ENCODE measurements around the gene XCR1.

GRCh38 chr3:45992133-45992729, 35.1 kb downstream of the XCR1 start:
- TF ChIP-seq POLR2A (IDR thresholded peaks at IDR 0.05) (no peak), CTCF (IDR thresholded peaks at IDR 0.05) (no peak)
